Panc1 (cell line): ENCODE measurements around the gene TPI1. TPM values are rescaled to one million over a fixed set of nuclear protein-coding genes. Genes with fewer than 3 reads are reported as not detected.

ENCODE experiments used
- ATAC-seq: fragments of 200-7000 bp; cut with Tn5 transposase; 2 replicates; pipeline ENCODE4 v1.9.1; 2020; ENCODE audit warnings: mild to moderate bottlenecking, moderate library complexity
- BruUV-seq: library from RNA; stranded (reverse); fragments of 400-500 nt; replicated peaks from 2 replicates; lab custom pipeline; 2021; lab: Mats Ljungman, UMichigan
- CTCF ChIA-PET: fragments of 300-600 bp; sonication (Branson Sonifier 250); formaldehyde crosslinking; loops from one replicate; lab custom pipeline; 2022; ENCODE audit warnings: antibody characterized with exemption; lab: Charles Lee
- POLR2A ChIA-PET: fragments of 300-600 bp; sonication (Branson Sonifier 250); formaldehyde crosslinking; loops from one replicate; lab custom pipeline; 2022; ENCODE audit warnings: antibody characterized with exemption; lab: Charles Lee
- DNase-seq: peaks from one replicate; pipeline ENCODE4 v3.0.0-alpha.2; 2010; ENCODE audit warnings: low read depth, low spot score
- H3K27ac ChIP-seq: 2 replicates; pipeline ENCODE4 v1.5.1; 2011; ENCODE audit warnings: mild to moderate bottlenecking, low read length, inconsistent platforms
- H3K27me3 ChIP-seq: fragments of 200-500 bp; sonication (Bioruptor generic); 2 replicates; pipeline ENCODE4 v1.6.0; 2014; ENCODE audit warnings: low read length, inconsistent platforms; ENCODE audit not compliant: control insufficient read depth, insufficient read depth
- H3K36me3 ChIP-seq: fragments of 200-500 bp; sonication (Bioruptor generic); 2 replicates; pipeline ENCODE4 v1.5.1; 2014; ENCODE audit warnings: inconsistent platforms, mild to moderate bottlenecking, low read length, moderate library complexity; ENCODE audit not compliant: control insufficient read depth, insufficient read depth
- H3K4me1 ChIP-seq: 2 replicates; pipeline ENCODE4 v1.5.1; 2011; ENCODE audit warnings: inconsistent platforms, mild to moderate bottlenecking, low read length, moderate library complexity; ENCODE audit not compliant: control insufficient read depth, insufficient read depth
- H3K4me3 ChIP-seq, 2 experiments: 2 replicates each; pipeline ENCODE4 v1.5.1; 2011 to 2012; ENCODE audit warnings: low read depth in 2 of 2, low read length in 2 of 2, mild to moderate bottlenecking in 2 of 2, inconsistent platforms in 1 of 2, moderate library complexity in 1 of 2
- H3K9me3 ChIP-seq: fragments of 200-500 bp; sonication (Bioruptor generic); 2 replicates; pipeline ENCODE4 v1.5.1; 2014; ENCODE audit warnings: low read depth, mild to moderate bottlenecking, inconsistent platforms, low read length, moderate library complexity; ENCODE audit not compliant: control insufficient read depth, insufficient read depth
- CTCF ChIP-seq: fragments of 450-650 bp; IDR thresholded peaks from 2 replicates; pipeline ENCODE4 v1.5.1; 2017; ENCODE audit warnings: mild to moderate bottlenecking
- POLR2AphosphoS5 ChIP-seq: IDR thresholded peaks from 2 replicates; pipeline ENCODE4 v1.6.1; 2012; ENCODE audit warnings: mild to moderate bottlenecking, low read depth, low read length, moderate library complexity
- REST ChIP-seq, 2 experiments: IDR thresholded peaks; 2 replicates each; pipeline ENCODE4 v1.6.1; 2011 to 2012; ENCODE audit warnings: low read depth in 2 of 2, control low read depth in 1 of 2, low read length in 1 of 2, mild to moderate bottlenecking in 1 of 2, moderate library complexity in 1 of 2; ENCODE audit not compliant: insufficient read depth in 1 of 2
- SIN3A ChIP-seq: IDR thresholded peaks from 2 replicates; pipeline ENCODE4 v1.6.1; 2012; ENCODE audit warnings: low read depth, mild to moderate bottlenecking, low read length, moderate library complexity, borderline replicate concordance; ENCODE audit not compliant: insufficient read depth
- TCF7L2 ChIP-seq: IDR thresholded peaks from 2 replicates; pipeline ENCODE4 v1.6.1; 2011; ENCODE audit warnings: mild to moderate bottlenecking, low read depth, low read length, inconsistent platforms
- in situ Hi-C: cut with HindIII; loops from 2 replicates; pipeline ENCODE4 v1.10.0; 2016; ENCODE audit warnings: low sequenced_read_pairs, low pct_unique_long_range_greater_than_20kb
- intact Hi-C: fragments of 100-400 bp; cut with micrococcal nuclease; formaldehyde crosslinking; loops from one replicate; pipeline ENCODE4 v1.10.0; 2022; ENCODE audit not compliant: unreplicated experiment
- total RNA-seq: library from RNA; stranded (reverse); gene quantifications from one replicate; pipeline ENCODE4 v1.2.1, GENCODE V29; 2021; ENCODE audit not compliant: unreplicated experiment

Gene TPI1
- total RNA-seq, 1 experiment from 2014 or later: 693 TPM

- Histone ChIP-seq H3K4me3 (peak overlapping the region; percentile 75 to 89), H3K4me1 (peaks cover 15% of the 10 kb centered on the region), H3K27me3 (no peaks in the 10 kb centered on the region), H3K27ac (peak overlapping the region; percentile 94), H3K36me3 (peaks cover 10% of the 10 kb centered on the region), H3K9me3 (no peaks in the 10 kb centered on the region)
- ATAC-seq (no peak), DNase-seq (no peak)
- TF ChIP-seq REST (IDR thresholded peaks at IDR 0.05; ENCODE audit: insufficient read depth in 1 of 2, low read depth in 2 of 2, low read length in 1 of 2) (no peak), POLR2AphosphoS5 (no peak), TCF7L2 (no peak), SIN3A (no peak), CTCF (no peak)
- intact Hi-C loops (no loop called here), in situ Hi-C loops (no loop called here)
- BruUV-seq: no TSS peak
- ChIA-PET CTCF (no interaction called here), POLR2A (interaction anchor here (0.9 to 1.1 kb wide), 2 partner anchors 75 to 126 kb away, joined by 3 read pairs; partner anchors contain the start of gene COPS7A)
Observed at GRCh38 chr12:6849976-6850560, 17.3 kb upstream of the TPI1 start.

- intact Hi-C loops: no loop called here
- CTCF ChIA-PET: no interaction called here
- H3K36me3 ChIP-seq: peaks cover 10% of the 10 kb centered on the region
- H3K9me3 ChIP-seq: no peaks in the 10 kb centered on the region
- in situ Hi-C loops: no loop called here
- TF ChIP-seq REST (IDR thresholded peaks at IDR 0.05; ENCODE audit: insufficient read depth in 1 of 2, low read depth in 2 of 2, low read length in 1 of 2) (no peak), TCF7L2 (no peak), CTCF (no peak), POLR2AphosphoS5 (no peak), SIN3A (no peak)
- BruUV-seq: TSS peak; percentile 92
- H3K27me3 ChIP-seq: no peaks in the 10 kb centered on the region
- peak overlapping the region; percentile 94 for H3K27ac ChIP-seq
- POLR2A ChIA-PET: interaction anchor here (0.9 to 1.1 kb wide), 2 partner anchors 76 to 127 kb away, joined by 3 read pairs; partner anchors contain the start of gene COPS7A
- H3K4me1 ChIP-seq: peaks cover 15% of the 10 kb centered on the region
- ATAC-seq (no peak), DNase-seq (no peak)
- H3K4me3 ChIP-seq: peak overlapping the region; percentile 75 to 89
Observed at GRCh38 chr12:6850796-6851152, 16.6 kb upstream of the TPI1 start.
